CD4-positive, alpha-beta T cell treated with Interferon alpha-2 for 1 hour (primary cell): ENCODE measurements around the gene NR2F1.

Source experiments
- DNase-seq, 2 donors: peaks; one replicate each; pipeline ENCODE4 v3.0.0-alpha.2; 2020 to 2022

NR2F1 gene

GRCh38 chr5:93604644-93605515 is 21.9 kb downstream of the NR2F1 start:
- no peak for DNase-seq

- DNase-seq: no peak
These were observed 23.3 kb downstream of the NR2F1 start for GRCh38 chr5:93606382-93606752.

DNA sequence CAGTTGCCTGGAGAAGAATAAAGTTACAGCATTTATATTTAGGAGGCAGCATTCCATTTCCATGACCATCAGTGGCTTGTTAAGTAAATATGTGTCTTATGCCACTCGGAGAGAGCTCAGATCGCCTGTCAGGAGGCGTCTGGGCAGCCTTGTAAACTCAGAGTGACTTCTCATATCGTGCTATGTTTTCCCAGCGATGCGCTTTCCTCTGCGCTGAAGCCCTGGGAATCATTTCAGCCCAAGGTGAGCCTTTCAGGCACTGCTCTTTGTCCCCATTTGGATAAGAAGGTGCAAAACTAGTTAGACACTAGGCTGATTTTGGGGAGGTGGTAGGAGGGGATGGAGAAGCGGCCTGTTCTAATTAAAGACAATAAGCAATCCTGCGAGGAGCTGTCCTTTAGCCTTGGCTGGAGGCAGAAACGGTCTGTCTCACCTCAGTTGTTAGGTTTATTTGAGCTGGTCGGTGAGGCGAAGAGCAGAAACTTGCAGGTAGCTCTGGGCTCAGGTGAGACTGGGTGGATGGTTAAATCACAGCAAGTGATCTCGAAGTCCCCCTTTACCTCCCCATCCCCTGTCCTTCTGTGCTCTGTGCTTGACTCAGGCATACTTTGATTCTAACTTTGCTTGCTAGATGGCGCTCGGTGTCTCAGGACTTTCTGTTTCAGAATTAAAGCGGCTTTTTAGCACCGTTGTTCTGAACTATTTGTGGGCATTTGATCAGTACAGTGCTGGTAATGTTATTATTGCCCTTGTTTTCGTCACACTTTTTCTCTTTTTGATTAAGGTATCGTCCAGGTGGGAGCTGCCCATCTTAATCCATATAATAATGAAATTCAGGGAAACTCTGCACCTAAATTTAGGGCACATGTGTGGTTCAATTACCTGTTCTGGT is 24.6 kb downstream of the NR2F1 start:
- DNase-seq: peak in 1 of 2 donors; percentile 62

DNA sequence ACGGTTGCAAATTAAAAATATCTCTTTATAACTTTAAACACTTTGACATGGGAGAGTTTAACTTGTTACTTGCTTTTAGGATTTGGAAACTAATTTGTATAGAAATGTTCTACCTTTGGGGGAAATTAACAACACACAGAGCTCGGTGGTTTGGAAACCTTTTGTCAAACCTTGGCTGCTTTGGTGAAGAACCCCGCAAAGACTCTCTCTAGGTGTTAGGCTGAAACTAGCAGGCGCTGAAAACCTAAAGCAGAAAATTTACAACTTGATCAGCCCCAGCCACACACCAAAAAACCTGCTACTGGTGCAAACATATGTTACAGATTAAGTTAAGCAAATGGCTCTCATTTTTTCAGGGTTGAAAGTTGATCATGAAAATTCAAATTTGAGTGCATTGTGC is 25.8 kb downstream of the NR2F1 start:
- no peak for DNase-seq

DNA sequence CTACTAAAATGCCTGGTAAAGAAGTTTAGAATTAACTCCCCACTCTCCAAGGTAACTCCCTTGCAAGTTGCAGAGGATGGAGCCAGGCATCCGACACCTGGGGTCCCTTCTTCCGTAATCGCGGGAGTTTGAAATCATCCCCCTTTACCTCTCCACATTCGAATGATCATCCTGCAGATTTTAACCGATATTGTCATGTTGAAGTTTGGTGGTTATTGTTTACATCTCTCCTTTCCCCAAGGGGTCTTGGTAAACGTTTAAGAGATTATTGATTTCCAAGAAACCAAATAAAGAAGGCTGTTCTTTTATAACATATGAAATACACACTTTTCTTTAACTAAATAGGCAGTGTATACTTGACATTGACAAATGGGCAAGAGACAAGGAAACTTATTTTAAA is 26.7 kb downstream of the NR2F1 start:
- DNase-seq: no peak

GRCh38 chr5:93610581-93611272 is 27.7 kb downstream of the NR2F1 start:
- DNase-seq: no peak

GRCh38 chr5:93611273-93611975 is 28.4 kb downstream of the NR2F1 start:
- no peak for DNase-seq

DNA sequence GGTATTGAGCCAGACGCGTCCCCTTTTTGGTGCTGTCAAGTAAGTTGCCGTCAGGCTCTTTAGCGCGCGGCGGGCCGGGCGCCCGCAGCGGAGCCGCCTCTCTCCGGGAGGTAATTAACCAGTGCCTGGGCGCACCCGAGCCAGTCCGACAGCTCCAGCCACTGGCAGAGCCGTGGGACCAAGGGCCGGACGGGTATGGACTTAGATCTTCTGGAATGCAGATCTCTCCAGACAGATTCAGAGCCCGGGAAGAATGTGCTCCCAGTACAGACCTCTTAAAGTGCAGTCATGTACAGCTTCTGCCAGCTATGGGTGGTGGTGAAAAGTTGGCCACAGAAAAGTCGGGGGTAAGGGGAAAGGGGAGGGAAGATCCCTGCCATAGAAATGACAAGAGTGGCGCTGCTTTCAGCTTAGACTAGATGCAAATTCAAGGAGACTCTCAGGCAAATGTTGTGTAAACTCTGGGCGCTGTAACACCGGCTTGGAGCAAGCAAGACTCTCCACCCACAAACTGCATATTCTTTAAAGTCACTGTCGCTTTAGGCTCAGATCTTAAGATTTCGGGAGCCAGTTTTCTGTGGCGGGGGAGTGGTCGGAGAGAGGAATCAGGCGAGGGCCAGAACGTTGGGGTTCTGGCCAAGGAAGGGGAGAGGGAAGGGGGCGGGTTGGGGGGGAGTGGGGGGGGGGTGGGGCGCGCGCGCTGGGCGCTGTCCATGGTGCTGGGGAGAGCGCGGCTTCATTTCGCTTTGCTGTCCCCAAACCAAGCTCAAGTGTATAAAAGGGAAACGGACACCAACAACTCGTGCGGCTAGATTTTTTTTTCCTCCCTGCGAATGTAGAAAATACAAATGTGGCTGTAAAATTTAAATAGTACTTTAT is 29.2 kb downstream of the NR2F1 start:
- no peak for DNase-seq

DNA sequence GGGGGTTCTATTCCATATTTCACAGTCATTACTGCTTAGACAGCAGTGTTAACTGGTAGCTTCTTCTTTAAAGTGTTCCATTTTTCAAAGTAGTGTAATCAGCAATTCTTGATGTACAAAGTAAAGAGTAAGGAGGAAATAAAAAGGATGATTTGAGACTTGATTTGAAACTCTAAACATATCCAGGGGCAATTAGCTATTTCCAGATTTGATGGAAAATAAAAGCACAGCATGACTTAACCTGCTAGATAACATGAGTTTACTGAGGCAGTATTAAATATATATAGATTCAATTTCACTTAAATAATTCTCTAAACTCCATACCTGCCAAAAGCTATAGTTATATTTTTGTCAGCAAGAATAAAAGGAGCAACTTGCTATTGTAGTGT is 29.8 kb downstream of the NR2F1 start:
- DNase-seq: no peak

GRCh38 chr5:93616538-93617174 is 33.6 kb downstream of the NR2F1 start:
- no peak for DNase-seq

GRCh38 chr5:93620487-93621326 is 37.7 kb downstream of the NR2F1 start:
- peak; percentile 47 to 64 for DNase-seq

DNA sequence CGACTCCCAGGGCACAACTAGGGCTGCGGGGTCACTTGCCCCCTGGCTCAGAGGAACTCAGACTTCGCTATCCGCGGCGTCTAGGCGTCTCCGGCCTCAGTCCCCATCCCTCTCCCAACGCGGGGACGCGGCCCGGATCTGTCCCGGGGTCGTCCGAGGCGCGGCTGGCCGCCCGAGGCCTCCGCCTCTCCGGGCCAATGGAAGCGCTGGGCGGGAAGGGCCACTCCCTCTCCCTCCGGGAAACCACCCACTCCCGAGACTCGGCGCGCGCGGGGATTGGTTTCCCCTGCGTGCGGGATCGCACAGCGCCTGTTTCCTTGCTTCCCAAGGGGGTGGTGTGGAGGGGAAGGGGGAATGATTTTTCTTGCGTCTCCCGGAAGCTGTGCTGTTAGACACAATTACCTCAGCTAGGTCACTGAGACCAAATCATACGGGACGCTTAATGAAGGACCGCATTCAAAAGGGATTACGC is 38.3 kb downstream of the NR2F1 start:
- DNase-seq: peak in 1 of 2 donors; percentile 32

DNA sequence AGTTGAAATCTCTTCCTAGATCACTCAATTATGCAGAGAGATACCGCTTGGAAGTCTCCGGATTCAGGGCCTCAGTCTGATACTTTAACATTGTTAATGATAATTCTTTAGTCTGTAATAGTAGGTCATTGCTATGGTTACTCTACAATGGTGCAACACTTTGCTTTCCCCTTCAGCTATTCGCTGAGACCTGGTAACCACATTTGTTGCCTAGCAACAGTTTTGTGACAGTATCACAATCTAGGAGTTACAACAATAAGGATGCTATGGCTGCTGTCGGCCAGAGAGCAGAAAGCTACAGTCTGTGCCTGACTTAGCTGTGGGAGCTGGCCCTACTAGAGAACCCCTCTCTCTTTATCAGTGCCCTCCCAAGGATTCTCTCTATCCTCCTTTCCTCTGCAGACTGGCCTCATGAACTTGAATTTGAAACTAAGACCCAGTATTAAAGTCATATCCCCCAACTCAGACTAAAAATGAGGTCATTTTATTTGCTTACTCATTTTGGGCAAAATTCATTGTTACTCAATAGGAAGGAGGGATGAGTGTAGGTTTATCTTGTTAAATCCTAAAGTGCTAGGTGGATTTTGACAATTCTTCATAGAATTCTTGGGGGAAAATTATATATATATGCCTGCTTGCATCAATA is 39.3 kb downstream of the NR2F1 start:
- DNase-seq: peak; percentile 55 to 81

DNA sequence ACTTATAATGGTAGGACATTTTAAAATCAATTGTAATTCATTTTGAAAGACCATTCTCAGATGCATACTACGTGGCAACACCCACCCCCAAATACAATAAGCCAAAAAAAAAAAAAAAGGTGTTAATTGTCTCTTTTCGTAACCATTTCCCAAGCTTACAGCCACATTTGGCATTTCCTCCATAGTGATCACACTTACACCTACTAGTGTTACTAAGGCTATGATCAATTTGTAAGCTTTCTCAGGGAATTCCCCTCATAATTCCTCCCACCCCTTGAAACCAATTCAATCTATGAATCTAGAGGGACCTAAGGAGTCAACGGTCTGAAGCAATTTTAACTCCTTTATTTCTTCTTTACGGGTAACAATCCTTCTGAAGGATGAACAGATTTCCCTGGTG is 40.1 kb downstream of the NR2F1 start:
- peak in 1 of 2 donors; percentile 21 for DNase-seq

- no peak for DNase-seq
These were observed 43.8 kb downstream of the NR2F1 start for GRCh38 chr5:93626801-93627200.

DNA sequence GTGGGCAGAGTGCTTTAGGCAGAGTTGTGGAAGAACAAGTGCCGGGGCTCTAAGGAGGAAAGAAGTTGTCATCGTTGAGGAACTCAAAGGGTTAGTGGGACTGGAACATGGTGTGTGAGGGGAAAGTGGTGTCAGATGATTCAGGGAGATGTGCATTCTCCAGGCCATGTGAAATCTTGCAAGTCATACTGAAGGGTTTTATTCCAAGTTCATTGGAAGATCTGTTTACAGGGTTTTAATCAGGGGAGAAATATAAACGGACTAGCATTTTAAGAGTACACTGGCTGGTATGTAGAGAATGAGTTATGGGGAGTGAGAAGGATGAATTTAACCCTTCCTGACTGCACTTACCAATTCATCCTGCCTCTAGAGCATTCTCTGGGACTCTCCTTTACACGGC is 49.3 kb downstream of the NR2F1 start:
- no peak for DNase-seq

DNA sequence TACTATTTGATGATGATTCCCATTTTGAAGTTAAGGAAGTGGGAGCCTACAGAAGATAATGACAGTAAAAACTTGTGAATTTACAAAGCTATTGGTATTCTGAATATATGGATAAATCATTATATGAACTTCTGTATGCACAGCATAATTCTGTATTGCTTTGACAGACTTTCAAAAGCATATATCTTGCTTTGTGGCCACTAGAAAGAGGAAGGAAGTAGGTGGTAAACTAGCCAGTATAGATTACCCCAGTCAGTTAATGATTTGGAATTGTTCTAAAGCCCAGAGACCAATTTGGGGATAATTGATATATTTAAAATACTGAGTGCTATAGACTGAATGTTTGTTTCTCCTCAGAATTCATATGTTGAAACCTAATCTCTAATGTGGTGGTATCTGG is 53.0 kb downstream of the NR2F1 start:
- no peak for DNase-seq

DNA sequence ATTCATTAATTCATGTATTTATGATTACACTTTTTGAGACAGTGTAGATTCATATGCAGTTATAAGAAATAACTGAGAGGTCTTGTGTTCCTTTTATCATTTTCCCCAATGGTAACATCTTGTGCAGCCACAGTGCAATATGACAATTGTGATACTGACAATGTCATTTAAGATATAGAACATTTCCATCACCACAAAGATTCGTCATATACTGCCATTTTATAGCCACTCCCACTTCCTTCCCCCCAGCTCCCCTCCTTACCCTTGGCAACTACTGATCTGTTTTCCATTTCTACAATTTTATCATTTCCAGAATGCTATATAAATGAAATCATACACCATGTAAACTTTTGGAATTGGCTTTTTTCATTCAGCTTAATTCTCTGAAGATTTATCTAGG is 53.8 kb downstream of the NR2F1 start:
- no peak for DNase-seq

GRCh38 chr5:93637697-93638096 is 54.7 kb downstream of the NR2F1 start:
- no peak for DNase-seq

GRCh38 chr5:93642526-93642925 is 59.5 kb downstream of the NR2F1 start:
- DNase-seq: no peak
